HG03439 (cell line): ENCODE measurements around the gene RTN4R.

Source experiments
- ATAC-seq: cut with Tn5 transposase; IDR thresholded peaks from one replicate; pipeline ENCODE4 v1.9.1; 2021; ENCODE audit warnings: mild to moderate bottlenecking, moderate library complexity; ENCODE audit not compliant: unreplicated experiment

Gene RTN4R

GRCh38 chr22:20258584-20259326 is 9.4 kb downstream of the RTN4R start:
- no peak for ATAC-seq

DNA sequence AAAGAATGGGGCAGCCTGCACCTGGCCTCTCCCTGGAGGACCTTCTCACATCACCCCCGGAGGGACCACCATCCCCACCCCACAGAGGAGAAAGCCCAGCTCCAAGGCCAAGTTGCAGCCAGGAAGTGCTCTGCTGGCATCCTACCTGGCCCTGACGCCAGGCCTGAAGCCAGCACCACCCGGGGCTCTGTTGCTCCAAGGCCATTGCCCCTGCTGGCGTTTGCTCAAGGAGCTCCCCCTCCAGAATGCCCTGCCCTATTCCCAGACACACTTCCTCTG is 10.2 kb downstream of the RTN4R start:
- no peak for ATAC-seq

GRCh38 chr22:20257212-20258020 is 10.7 kb downstream of the RTN4R start:
- no peak for ATAC-seq

GRCh38 chr22:20256551-20257211 is 11.4 kb downstream of the RTN4R start:
- no peak for ATAC-seq

DNA sequence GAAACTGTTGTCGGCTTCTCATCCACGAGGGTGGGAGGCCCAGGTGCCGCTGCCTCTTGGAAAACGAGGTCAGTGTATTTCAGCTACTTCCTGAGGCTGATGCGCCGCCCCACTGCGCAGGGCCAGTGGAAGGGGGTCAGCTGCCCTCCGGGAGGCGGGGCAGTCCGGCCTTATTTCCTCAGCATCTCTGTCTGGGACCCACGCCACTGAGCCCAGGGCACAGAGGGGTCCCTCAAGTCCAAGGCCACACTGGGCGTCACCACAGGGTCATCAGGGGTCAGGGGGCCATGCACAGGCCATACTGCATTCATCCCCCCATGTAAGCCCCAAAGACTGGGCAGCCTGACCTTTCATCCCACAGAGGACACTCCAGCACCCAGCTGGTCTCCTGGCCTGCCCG is 12.1 kb downstream of the RTN4R start:
- no peak for ATAC-seq

DNA sequence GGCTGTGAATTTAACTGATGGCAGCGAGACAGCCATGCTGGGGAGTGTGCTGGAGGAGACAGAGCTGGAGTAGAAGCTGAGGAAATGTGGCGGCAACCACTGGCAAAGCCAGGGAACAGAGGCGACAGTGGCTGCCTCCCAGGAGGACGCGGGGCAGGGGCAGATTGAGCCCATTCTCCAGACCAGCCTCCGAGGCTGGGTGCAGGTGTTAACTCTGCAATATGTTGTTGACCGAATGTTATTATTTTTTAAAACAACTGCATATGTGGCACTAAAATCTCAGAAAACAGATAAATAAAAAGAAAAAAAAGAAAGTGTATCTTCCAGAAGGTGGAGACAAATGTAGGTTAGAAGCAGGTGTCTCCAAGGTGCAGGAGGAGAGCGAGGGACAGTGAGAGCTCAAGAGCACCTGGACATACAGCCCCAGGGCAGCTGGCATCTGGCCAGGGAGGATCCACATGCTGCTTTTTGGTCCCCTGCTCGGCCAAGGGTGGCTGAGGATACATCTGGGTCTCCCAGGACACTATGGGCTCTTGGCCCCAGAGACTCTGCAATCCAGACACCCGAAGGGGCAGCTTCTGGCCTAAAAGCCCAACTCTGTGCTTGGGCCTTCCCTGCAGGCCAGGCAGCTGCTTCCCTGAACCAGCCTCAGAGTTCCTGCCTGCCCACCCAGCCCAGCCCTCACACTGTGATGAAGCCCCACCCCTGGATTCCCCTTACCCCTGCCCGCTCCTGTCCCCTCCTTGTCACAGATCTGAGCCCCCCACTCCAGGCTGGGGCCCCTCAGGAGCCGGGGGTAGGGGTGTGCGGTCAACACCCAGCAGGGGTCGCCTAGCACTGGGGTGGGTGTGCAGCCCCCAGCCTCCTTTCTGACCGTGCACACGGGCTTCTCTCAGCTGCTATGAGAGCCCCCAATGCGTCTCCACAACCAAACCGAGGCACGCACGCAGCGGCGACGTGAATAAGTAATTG is 12.9 kb downstream of the RTN4R start:
- ATAC-seq, result no peak

GRCh38 chr22:20253161-20253560 is 15.0 kb downstream of the RTN4R start:
- no peak for ATAC-seq

DNA sequence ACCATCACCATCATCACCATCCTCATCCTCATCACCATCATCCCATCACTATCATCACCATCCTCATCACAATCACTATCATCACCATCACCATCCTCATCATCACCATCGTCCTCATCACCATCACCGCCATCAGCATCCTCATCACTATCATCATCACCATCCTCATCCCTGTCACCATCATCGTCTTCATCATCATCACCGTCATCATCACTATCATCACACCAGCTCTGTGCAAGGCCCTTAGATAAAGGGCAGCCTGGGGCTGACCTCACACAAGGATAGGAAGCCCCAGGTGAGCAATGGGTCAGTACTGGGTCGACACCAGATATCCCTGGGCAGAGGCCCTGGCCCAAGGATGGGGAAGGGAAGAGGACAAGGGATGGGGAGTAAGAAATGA is 16.1 kb downstream of the RTN4R start:
- ATAC-seq, result no peak

DNA sequence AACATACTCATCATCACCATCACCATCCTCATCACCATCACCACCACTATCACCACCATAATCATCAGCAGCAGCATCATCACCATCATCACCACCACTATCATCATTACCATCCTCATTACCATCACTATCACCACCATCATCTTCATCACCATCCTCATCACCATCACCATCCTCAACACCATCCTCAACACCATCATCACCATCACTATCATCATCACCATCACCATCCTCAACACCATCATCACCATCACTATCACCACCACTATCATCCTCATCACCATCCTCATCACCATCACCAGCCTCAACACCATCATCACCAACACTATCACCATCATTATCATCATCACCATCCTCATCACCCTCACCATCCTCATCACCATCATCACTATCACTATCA is 16.6 kb downstream of the RTN4R start:
- no peak for ATAC-seq

- ATAC-seq, result no peak
Measured at GRCh38 chr22:20249797-20250354, 18.2 kb downstream of the RTN4R start.

DNA sequence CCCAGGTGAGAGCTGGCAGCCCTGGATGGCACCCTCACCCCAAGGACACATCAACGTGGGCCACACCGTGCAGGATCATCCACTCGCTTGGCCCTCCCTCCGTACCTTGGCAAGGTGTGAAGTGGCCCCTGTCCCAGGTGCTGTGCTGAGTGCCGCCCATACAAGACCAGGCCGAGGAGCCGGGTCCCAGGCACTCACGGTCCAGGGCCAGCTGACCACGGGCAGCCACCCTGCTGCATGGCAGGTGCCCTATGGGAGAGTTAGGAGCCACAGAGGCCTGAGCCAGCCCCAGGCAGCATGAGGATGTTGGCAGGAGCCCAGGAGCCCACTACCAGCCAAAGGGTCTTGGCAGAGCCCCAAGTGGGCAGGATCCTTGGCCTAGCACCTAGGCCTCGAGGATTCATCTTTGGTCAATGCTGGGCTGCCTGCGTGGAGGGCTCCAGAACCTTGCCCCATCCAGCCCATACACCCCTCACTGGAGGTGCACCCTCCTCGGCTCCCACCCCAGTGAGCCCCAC is 19.6 kb downstream of the RTN4R start:
- no peak for ATAC-seq

- ATAC-seq, result no peak
Measured at GRCh38 chr22:20247608-20248171, 20.4 kb downstream of the RTN4R start.

DNA sequence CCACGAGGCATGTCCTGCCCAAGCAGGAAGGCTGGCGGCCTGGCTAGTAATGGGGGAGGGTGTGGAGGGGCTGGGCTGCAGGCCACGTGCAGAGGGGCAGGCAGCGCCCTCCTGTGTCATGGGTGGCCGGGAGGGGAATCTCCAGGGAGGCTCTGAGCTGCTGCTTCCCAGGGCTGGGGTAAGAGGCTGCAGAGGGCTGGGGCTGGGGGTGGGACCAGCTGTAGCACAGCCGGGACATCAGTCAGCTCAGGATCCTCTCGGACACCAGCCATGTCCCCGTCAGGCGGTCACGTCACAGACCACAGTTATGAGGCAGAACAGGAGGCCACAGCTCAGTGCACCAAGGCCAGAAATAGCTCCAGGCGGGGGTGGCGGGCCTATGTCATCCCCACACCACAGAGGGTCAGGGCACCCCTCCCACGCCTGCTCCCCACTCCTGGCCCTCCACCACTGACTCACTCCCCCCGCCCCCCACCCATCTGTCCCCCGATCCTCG is 21.1 kb downstream of the RTN4R start:
- no peak for ATAC-seq

DNA sequence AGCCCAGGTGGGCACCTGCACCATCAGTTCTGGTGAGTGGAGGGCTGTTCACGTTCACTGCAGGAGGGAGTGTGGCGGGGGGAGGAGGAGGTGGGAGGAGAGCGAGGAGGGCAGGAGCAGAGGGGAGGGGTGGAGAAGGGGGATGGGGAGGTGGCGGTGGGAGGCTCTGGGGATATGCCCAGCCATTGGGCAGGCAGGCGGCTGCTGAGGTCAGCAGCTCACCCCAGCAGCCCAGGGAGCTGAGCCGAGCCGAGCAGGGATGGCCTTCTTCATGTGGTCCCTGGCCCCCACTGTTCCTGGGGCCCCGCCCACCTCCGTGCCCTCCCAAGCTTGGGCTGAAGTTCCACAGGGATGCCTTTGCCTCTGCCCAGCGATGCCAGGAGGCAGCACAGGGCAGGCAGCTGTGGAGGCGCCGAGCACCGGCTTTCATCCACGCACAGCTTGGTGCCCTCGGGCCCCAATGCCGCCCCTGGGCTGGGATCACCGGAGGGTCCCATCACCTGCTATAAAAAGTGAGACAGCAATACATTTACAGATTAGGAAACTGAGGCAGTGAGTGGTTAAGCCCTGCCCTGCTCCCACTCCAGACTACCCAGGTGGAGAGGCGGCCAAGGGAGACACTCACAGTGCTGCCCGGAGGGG is 21.6 kb downstream of the RTN4R start:
- no peak for ATAC-seq

GRCh38 chr22:20245577-20246367 is 22.3 kb downstream of the RTN4R start:
- ATAC-seq, result no peak

- ATAC-seq, result no peak
Measured at GRCh38 chr22:20244691-20245576, 23.2 kb downstream of the RTN4R start.

- ATAC-seq, result no peak
Measured at GRCh38 chr22:20244250-20244648, 23.9 kb downstream of the RTN4R start.
